HepG2 (cell line): Measurements from ENCODE around the gene KLHL21. TPM values are rescaled to one million over a fixed set of nuclear protein-coding genes. Genes with fewer than 3 reads are reported as not detected.

Experiments
- AHR ChIP-seq: IDR thresholded peaks from 2 replicates; pipeline ENCODE4 v1.6.1; 2018; ENCODE audit warnings: missing genetic modification reagents, missing compliant biosample characterization
- CREBL2 ChIP-seq: sonication (generic); formaldehyde crosslinking; IDR thresholded peaks from 2 replicates; pipeline ENCODE4 v1.8.1; 2023; ENCODE audit warnings: missing genetic modification reagents, mild to moderate bottlenecking, borderline replicate concordance
- DR1 ChIP-seq: sonication (generic); formaldehyde crosslinking; IDR thresholded peaks from 2 replicates; pipeline ENCODE4 v1.8.0; 2021; ENCODE audit warnings: mild to moderate bottlenecking, missing genetic modification reagents, inconsistent platforms
- E2F5 ChIP-seq: sonication (generic); formaldehyde crosslinking; conservative IDR thresholded peaks from 2 replicates; pipeline ENCODE4 v1.4.0; 2020; ENCODE audit warnings: missing genetic modification reagents
- ELK4 ChIP-seq: sonication (generic); formaldehyde crosslinking; IDR thresholded peaks from 2 replicates; pipeline ENCODE4 v1.9.0; 2021; ENCODE audit warnings: missing genetic modification reagents, borderline replicate concordance
- FLYWCH1 ChIP-seq: sonication (generic); formaldehyde crosslinking; IDR thresholded peaks from 2 replicates; pipeline ENCODE4 v1.8.1; 2023; ENCODE audit warnings: mild to moderate bottlenecking, missing genetic modification reagents
- GMEB2 ChIP-seq: IDR thresholded peaks from 2 replicates; pipeline ENCODE4 v1.6.1; 2016; ENCODE audit warnings: missing biosample characterization, missing genetic modification reagents, low read depth
- HNRNPLL ChIP-seq: fragments of 200-400 bp; formaldehyde crosslinking; IDR thresholded peaks from 2 replicates; pipeline ENCODE4 v1.6.1; 2017; ENCODE audit warnings: mild to moderate bottlenecking, low read depth, low read length; ENCODE audit not compliant: poor library complexity, severe bottlenecking
- JUND ChIP-seq: sonication (generic); formaldehyde crosslinking; IDR thresholded peaks from 2 replicates; pipeline ENCODE4 v1.8.0; 2022; ENCODE audit warnings: mild to moderate bottlenecking, missing genetic modification reagents
- MTA1 ChIP-seq: sonication (generic); formaldehyde crosslinking; IDR thresholded peaks from 2 replicates; pipeline ENCODE4 v1.4.0; 2020; ENCODE audit warnings: missing genetic modification reagents, mild to moderate bottlenecking, borderline replicate concordance
- PAX8 ChIP-seq: sonication (generic); formaldehyde crosslinking; IDR thresholded peaks from 2 replicates; pipeline ENCODE4 v1.8.0; 2022; ENCODE audit warnings: mild to moderate bottlenecking, missing genetic modification reagents, borderline replicate concordance
- PAXIP1 ChIP-seq: sonication (generic); formaldehyde crosslinking; conservative IDR thresholded peaks from 2 replicates; pipeline ENCODE4 v1.4.0; 2020; ENCODE audit warnings: mild to moderate bottlenecking, missing genetic modification reagents, moderate library complexity
- RORA ChIP-seq: sonication (generic); formaldehyde crosslinking; IDR thresholded peaks from 2 replicates; pipeline ENCODE4 v1.5.0; 2020; ENCODE audit warnings: mild to moderate bottlenecking, missing genetic modification reagents, moderate library complexity
- ZMAT5 ChIP-seq: sonication (generic); formaldehyde crosslinking; IDR thresholded peaks from 2 replicates; pipeline ENCODE4 v1.5.0; 2020; ENCODE audit warnings: mild to moderate bottlenecking, low read depth, missing genetic modification reagents, borderline replicate concordance
- ZNF484 ChIP-seq: sonication (generic); formaldehyde crosslinking; IDR thresholded peaks from 2 replicates; pipeline ENCODE4 v1.5.1; 2020; ENCODE audit warnings: mild to moderate bottlenecking, low read depth, missing genetic modification reagents, borderline replicate concordance
- ZNF563 ChIP-seq: sonication (generic); formaldehyde crosslinking; IDR thresholded peaks from 2 replicates; pipeline ENCODE4 v1.8.0; 2022; ENCODE audit warnings: mild to moderate bottlenecking, moderate library complexity, missing genetic modification reagents
- ZNF615 ChIP-seq: sonication (generic); formaldehyde crosslinking; IDR thresholded peaks from 2 replicates; pipeline ENCODE4 v1.5.0; 2020; ENCODE audit warnings: mild to moderate bottlenecking, missing genetic modification reagents, borderline replicate concordance
- ZNF639 ChIP-seq: conservative IDR thresholded peaks from 2 replicates; pipeline ENCODE4 v1.6.1; 2018; ENCODE audit warnings: missing genetic modification reagents
- ZNF670 ChIP-seq: sonication (generic); formaldehyde crosslinking; IDR thresholded peaks from 2 replicates; pipeline ENCODE4 v1.8.0; 2022; ENCODE audit warnings: mild to moderate bottlenecking, missing genetic modification reagents, borderline replicate concordance
- ZNF777 ChIP-seq: sonication (generic); formaldehyde crosslinking; IDR thresholded peaks from 2 replicates; pipeline ENCODE4 v1.4.0; 2020; ENCODE audit warnings: missing genetic modification reagents
- polyA plus RNA-seq, 8 experiments: library from polyadenylated mRNA; depleted of rRNA in 3 of 8; stranded (reverse) in 7 of 8; unstranded in 1 of 8; fragments of >200 nt; fragmentation: Illumina TruSeq in 4 of 8; extraction: Trizol in 4 of 8; gene quantifications; 2 replicates each; pipeline versions ENCODE4 v1.2.1 to v1.2.3, GENCODE V29; 2011 to 2016; ENCODE audit warnings: low read depth in 4 of 8, missing spikeins in 1 of 8, mixed read lengths in 1 of 8; ENCODE audit not compliant: insufficient read depth in 1 of 8
- total RNA-seq, 5 experiments: library from RNA; depleted of rRNA; stranded (reverse); fragments of >200 nt; fragmentation: Illumina TruSeq; extraction: Trizol; gene quantifications; 2 replicates each; pipeline ENCODE4 v1.2.3, GENCODE V29; 2016; ENCODE audit warnings: low read depth in 1 of 5

KLHL21 gene
- total and polyA plus RNA-seq, 2 of the 13 experiments (the other 11 are each of a cell fraction or from before 2014, with no cell fraction given), result 14.8 to 25.0 TPM

GRCh38 chr1:6613361-6614018, 10.8 kb upstream of the KLHL21 start, which contains the start of gene PHF13 (continued):
- TF ChIP-seq ZMAT5, result no peak
- TF ChIP-seq PAXIP1, result peak; percentile 48; the same call in 1 of the 2 replicates
- no peak for TF ChIP-seq ZNF563 (CRISPR knock-in tag)
- peak; percentile 98 for TF ChIP-seq ZNF639 (CRISPR knock-in tag)
- TF ChIP-seq HNRNPLL, result peak; percentile 39
- no peak for TF ChIP-seq ZNF615 (CRISPR knock-in tag)
- TF ChIP-seq ZNF670 (CRISPR knock-in tag), result no peak
- TF ChIP-seq ZNF484 (CRISPR knock-in tag), result no peak
- TF ChIP-seq PAX8 (CRISPR knock-in tag), result no peak
- TF ChIP-seq RORA (CRISPR knock-in tag), result no peak
- TF ChIP-seq ZNF777 (CRISPR knock-in tag), result peak; percentile 43; the same call in 1 of the 2 replicates
- no peak for TF ChIP-seq CREBL2 (CRISPR knock-in tag)
- TF ChIP-seq DR1 (CRISPR knock-in tag), result no peak; the same call in 1 of the 2 replicates
- TF ChIP-seq JUND (CRISPR knock-in tag), result no peak
- TF ChIP-seq MTA1 (CRISPR knock-in tag), result no peak
- TF ChIP-seq E2F5 (CRISPR knock-in tag), result peak; percentile 58
- no peak for TF ChIP-seq ELK4 (CRISPR knock-in tag)
- TF ChIP-seq GMEB2, result peak; percentile 78
- no peak for TF ChIP-seq FLYWCH1
- no peak for TF ChIP-seq AHR (CRISPR knock-in tag)
